ENCODE results near the gene STK10.
"Not testable (repeated sequence)": the region's sequence is repeated elsewhere in the genome, so short reads cannot be mapped to it uniquely, and the experiment has no call there.

The STK10 gene

GRCh38 chr5:172164769-172165212 lies 23.2 kb downstream of the STK10 start:
- no peak for DNase-seq

GRCh38 chr5:172163346-172163745 lies 24.7 kb downstream of the STK10 start:
- DNase-seq: no peak

DNA sequence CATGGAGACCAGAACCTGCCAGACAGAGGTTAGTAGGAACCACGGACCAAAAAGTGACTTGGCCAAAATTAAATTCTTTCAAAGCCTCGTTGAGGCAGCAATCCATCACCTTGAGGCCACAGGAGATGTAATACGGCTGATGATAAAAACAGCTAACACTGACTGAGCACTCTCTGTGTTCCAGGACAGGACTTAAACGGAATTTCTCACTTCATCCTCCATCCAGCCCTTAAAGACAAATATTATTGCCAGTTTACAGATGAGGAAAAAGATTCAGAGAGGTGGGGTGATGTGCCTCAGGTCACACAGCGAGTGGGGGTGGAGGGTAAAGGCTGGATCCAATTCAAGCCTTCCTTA lies 25.1 kb downstream of the STK10 start:
- no peak for DNase-seq

- no peak for DNase-seq
Measured at GRCh38 chr5:172162323-172162986, 25.6 kb downstream of the STK10 start.

GRCh38 chr5:172160506-172160905 lies 27.5 kb downstream of the STK10 start:
- DNase-seq: no peak

- DNase-seq: no peak
Measured at GRCh38 chr5:172159016-172159415, 29.0 kb downstream of the STK10 start.

DNA sequence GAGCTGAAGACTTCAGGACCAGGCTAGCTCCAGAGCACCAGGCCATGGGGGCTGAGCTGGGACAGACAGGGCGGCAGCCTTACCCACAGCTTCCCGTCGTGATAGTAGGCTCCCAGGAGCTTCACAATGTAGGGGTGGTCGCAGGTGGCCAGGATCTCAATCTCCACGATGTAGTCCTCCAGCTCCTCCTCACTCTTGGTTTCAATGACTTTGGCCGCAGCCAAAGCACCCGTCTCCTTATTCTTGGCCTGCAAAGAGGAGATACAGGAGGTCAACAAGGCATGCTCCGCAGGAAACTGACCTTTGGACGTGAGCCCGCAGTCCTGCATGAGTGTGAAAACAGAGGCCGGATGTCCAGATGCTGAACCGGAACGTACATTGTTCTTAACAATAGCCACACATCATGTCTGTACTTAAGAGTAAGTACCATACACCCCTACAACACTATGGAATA lies 31.5 kb downstream of the STK10 start:
- no peak for DNase-seq

GRCh38 chr5:172155101-172155500 lies 32.9 kb downstream of the STK10 start:
- DNase-seq: not testable (repeated sequence)

GRCh38 chr5:172153695-172154094 lies 34.3 kb downstream of the STK10 start:
- DNase-seq: no peak

- no peak for DNase-seq
Measured at GRCh38 chr5:172151661-172152210, 36.3 kb downstream of the STK10 start.

DNA sequence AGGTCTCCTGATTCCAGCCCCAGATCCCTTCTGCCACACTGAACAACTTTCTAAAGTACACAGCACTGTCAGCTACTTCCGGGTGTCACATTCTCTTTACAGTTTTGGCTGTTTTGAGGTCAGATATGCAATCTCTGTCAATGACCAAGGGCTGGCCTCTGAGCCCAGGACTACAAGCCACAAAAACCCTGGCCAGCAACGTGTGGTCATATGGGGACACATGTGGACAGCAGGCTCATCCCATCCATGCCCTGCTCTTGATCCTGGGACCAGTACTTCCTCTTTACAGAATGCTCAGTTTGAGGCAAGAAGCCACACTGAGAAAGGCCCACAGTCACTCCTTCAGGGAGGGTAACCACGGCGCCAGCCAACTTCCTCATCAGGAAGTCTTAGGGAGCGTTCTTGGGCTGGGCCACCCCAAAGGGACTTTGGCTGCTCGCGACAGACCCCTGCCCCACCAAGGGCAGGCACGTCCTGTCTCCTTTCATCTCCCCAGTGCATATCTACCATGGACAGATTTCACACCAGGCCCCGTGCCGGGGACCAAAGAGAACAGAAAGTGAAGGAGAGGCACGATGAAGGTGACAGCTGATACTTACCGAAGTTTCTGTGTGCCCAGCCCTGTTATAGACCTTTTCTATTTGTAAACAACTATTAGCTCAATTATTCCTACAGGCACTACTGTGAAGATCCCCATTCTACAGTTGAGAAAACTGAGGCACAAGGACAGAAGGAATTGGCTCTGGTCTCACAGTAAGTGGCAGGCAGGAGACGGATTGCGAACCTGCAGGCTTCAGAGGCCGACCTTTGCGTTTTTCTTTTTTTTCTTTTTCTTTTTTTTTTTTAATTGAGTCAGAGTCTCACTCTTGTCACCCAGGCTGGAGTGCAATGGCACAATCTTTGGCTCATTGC lies 37.3 kb downstream of the STK10 start:
- no peak for DNase-seq

GRCh38 chr5:172149481-172149880 lies 38.5 kb downstream of the STK10 start:
- DNase-seq: not testable (repeated sequence)

DNA sequence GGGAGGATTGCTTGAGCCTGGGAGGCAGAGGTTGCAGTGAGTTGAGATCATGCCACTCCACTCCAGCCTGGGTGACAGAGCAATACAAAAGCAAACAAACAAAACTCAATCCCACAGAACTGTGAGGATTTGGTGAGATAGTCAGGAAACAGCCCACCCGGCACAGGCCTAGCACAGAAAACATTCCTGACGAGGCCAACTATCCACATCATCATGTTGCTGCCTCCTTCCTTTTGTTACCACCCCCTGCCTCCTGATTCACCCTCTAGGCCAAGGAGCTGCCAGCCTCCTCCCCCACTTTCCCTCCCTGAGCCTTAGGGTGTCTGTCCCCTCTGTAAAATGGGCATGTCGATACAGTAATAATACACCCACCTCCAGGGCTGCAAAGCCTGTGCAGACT lies 39.0 kb downstream of the STK10 start:
- no peak for DNase-seq

DNA sequence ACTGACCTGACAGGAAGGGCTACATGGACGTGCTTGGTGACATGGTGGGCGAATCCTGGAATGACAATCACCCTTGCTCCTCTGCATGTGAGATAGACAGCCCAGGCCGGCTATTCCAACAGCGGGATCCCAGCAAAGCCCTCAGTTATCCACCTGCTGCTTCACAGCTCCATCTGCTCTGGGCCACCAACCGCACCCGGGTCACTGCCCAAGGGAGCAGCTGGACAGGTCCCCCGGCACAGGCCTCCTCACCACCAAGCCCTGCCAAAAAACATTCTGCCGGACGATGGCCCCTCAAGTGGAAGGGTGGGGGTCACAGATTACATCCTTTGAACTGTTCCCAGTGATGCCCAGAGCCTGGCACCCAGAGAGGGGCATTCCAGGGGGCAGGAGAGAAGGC lies 39.6 kb downstream of the STK10 start:
- no peak for DNase-seq

DNA sequence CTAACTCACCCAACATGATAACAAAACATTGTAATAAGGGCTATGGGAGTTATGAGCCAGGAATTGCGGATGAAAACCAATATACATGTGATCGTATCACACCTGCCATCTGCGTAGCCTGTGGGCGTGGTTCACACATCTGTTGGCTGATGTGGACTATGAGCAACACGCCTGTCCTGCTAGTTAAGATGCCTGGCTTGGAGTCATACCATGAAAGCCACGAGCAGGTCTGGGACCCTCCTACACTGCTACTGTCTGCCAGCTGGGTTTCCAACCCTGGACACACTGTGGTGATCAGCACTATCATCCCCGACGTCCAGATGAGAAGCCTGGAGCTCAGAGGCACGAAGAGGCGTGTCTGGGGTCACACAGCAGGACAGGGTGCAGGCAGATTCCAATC lies 40.2 kb downstream of the STK10 start:
- no peak for DNase-seq

GRCh38 chr5:172146748-172147092 lies 41.3 kb downstream of the STK10 start:
- DNase-seq: no peak

GRCh38 chr5:172145870-172146747 lies 41.9 kb downstream of the STK10 start:
- no peak for DNase-seq

DNA sequence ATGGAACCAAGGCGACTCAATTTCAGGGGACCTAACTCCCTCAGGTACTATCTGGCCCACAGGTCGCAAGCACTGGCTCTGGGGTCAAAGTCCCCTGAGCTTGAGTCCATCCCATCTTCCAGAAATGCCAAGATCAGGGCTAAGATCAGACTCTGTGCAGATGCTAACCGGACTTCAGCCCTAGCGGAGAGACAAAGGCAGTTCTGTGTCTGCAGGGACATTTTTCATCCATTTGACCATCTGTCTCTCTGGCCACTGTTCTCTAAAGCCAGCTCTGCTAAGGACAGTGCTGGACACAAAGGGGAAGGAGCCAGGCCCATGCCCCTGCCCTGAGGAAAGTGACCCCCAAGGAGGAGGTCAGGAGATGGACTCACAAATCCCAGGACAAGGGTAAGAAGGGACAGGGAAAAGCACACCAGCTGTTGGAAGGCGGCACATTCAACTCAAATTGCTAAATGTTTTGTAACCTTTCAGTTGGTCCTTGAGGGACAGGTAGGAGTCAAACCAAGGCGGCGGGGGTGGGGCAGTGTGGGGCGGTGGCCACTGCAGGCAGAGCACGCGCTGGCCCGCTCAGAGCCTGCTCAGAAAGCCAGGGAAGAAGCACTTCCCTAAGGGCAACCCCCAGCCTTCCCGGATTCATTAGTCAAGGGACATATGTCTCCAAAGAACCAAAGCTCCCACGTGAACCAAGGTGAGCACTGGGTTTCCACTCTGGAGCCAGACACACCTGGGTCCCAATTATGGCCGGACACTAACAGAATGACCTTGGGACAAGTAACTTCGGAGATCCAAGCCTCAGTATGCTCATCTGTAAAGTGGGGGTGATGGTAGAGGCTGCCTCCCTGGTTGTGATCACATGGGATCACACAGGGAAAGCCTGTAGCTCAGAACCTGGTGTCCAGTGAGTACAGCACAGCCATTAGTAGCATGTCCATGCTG lies 42.8 kb downstream of the STK10 start:
- DNase-seq: no peak

DNA sequence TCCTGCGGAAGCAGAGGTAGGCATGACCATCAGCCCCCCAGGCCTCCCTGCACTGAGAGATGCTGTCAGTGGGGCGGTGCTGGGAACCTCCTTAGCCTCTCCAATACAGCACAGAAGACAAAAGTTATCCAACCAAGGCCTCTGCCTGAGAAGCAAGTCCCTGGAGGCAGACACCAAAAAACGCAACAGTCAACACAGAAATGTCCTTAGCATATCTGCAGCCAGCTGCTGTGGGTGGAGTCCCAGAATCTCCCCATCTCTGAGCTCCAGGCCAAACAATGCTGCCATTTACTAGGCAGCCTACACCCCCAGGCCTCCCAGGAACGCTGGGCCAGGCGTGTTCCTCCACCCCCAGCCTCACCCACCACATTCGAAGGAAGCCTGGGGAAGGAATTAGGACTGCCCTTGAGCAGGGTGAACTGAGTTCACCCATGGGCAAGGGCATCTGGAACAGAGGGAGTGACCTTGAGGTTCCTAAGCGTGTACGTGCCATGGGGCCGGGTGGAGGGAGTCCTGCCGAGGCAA lies 43.7 kb downstream of the STK10 start:
- no peak for DNase-seq

GRCh38 chr5:172143875-172144274 lies 44.1 kb downstream of the STK10 start:
- no peak for DNase-seq

DNA sequence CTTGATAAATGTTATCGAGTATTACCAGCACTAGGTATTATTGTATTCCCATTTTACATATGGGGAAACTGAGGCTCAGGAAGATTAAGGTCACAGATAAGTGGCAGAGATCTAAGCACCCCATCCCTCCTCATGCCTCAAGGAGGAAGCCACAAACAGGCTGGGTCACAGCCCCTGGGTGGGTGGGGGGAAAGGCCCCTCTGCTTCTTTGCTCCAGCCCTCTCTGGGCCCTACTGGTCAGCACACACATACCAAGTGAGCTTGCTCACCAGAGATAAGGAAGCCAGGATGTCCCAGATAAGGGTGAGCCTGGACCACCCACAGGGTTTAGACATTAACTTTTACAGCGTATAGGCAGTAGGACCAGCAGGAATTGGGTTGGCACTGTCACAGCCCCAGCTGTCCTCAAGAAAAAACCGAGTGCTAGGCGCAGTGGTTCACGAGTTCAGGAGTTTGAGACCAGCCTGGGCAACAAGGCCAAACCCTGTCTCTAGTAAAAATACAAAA lies 45.3 kb downstream of the STK10 start:
- DNase-seq: no peak
